Breast epithelium (tissue), 4 donors: ENCODE data around the gene WDFY2. TPM values are rescaled to one million over a fixed set of nuclear protein-coding genes. Genes with fewer than 3 reads are reported as not detected.

Source experiments
- DNase-seq, 2 donors: peaks; one replicate each; pipeline ENCODE4 v3.0.0-alpha.2; 2019; ENCODE audit warnings: low spot score in 2 of 2
- H3K27ac ChIP-seq, 2 donors: fragments of 200-600 bp; sonication (generic) in 1 of 2; one replicate each; pipeline ENCODE4 v1.5.1; 2016 to 2019; ENCODE audit warnings: mild to moderate bottlenecking in 1 of 2
- H3K27me3 ChIP-seq, 2 donors: fragments of 200-600 bp; sonication (generic) in 1 of 2; one replicate each; pipeline versions ENCODE4 v1.5.1 to v1.6.0; 2017 to 2019; ENCODE audit warnings: control low read depth in 1 of 2, mild to moderate bottlenecking in 1 of 2
- H3K36me3 ChIP-seq: fragments of 200-600 bp; one replicate; pipeline ENCODE4 v1.5.1; 2019
- H3K4me1 ChIP-seq, 2 donors: fragments of 200-600 bp; sonication (generic); one replicate each; pipeline ENCODE4 v1.5.1; 2016 to 2019; ENCODE audit warnings: control low read depth in 1 of 2
- H3K4me3 ChIP-seq, 3 donors: fragments of 200-600 bp; sonication (generic); 1 replicate in 2 of 3; 2 replicates in 1 of 3; pipeline ENCODE4 v1.5.1; 2016 to 2019; ENCODE audit warnings: mild to moderate bottlenecking in 3 of 3, moderate library complexity in 2 of 3
- H3K9me3 ChIP-seq, 2 donors: fragments of 200-600 bp; sonication (generic) in 1 of 2; one replicate each; pipeline ENCODE4 v1.5.1; 2016 to 2019; ENCODE audit warnings: control low read depth in 1 of 2
- CTCF ChIP-seq, 3 donors: fragments of 450-650 bp; IDR thresholded peaks; one replicate each; pipeline ENCODE4 v1.5.1; 2016 to 2017; ENCODE audit warnings: antibody characterized with exemption in 3 of 3, mild to moderate bottlenecking in 3 of 3, moderate library complexity in 3 of 3
- POLR2A ChIP-seq: fragments of 450-650 bp; IDR thresholded peaks from one replicate; pipeline ENCODE4 v1.6.1; 2016; ENCODE audit warnings: antibody characterized with exemption, mild to moderate bottlenecking, moderate library complexity
- POLR2AphosphoS5 ChIP-seq, 3 donors: sonication (generic); formaldehyde crosslinking; IDR thresholded peaks; one replicate each; pipeline ENCODE4 v1.6.1; 2017; ENCODE audit warnings: antibody characterized with exemption in 3 of 3
- intact Hi-C: fragments of 100-400 bp; cut with DNase I; formaldehyde crosslinking; loops from one replicate; pipeline ENCODE4 v1.15.1; 2023; ENCODE audit warnings: low total_unique reads
- total RNA-seq, 3 donors: library from RNA; depleted of rRNA; stranded (reverse); fragments of >200 nt; gene quantifications; one replicate each; pipeline ENCODE4 v1.1.0, GENCODE V29; 2016

Gene WDFY2
- total RNA-seq, 3 donors from 2014 or later: 21.0 to 27.7 (median 21.4) TPM

- H3K4me1 ChIP-seq: peaks cover 0 to 8% of the 10 kb centered on the region in 2 donors
- no peak overlapping the region for H3K27ac ChIP-seq
- intact Hi-C loops: no loop called here
These were observed 44.0 kb downstream of the WDFY2 start for GRCh38 chr13:51628059-51628852.

GRCh38 chr13:51629491-51630287 is 45.4 kb downstream of the WDFY2 start:
- Histone ChIP-seq H3K27me3 (no peaks in the 10 kb centered on the region), H3K27ac (peak overlapping the region in 1 of 2 donors; percentile 21), H3K4me3 (no peak overlapping the region), H3K36me3 (no peaks in the 10 kb centered on the region), H3K4me1 (peaks cover 0 to 8% of the 10 kb centered on the region in 2 donors), H3K9me3 (no peaks in the 10 kb centered on the region)
- DNase-seq: no peak
- TF ChIP-seq CTCF (IDR thresholded peaks at IDR 0.05): no peak
- TF ChIP-seq POLR2AphosphoS5 (IDR thresholded peaks at IDR 0.05): no peak
- no peak for TF ChIP-seq POLR2A
- intact Hi-C loops: no loop called here

More at GRCh38 chr13:51628059-51628852, 44.0 kb downstream of the WDFY2 start:
- H3K27me3 ChIP-seq: no peaks in the 10 kb centered on the region
- H3K9me3 ChIP-seq: no peaks in the 10 kb centered on the region
- TF ChIP-seq CTCF (IDR thresholded peaks at IDR 0.05) (no peak), POLR2A (no peak), POLR2AphosphoS5 (IDR thresholded peaks at IDR 0.05) (no peak)
- H3K36me3 ChIP-seq: no peaks in the 10 kb centered on the region
- no peak for DNase-seq
- H3K4me3 ChIP-seq: no peak overlapping the region

- H3K4me1 ChIP-seq: peaks cover 0 to 8% of the 10 kb centered on the region in 2 donors
These were observed 46.0 kb downstream of the WDFY2 start for GRCh38 chr13:51630288-51630615.

GRCh38 chr13:51632591-51633362 is 48.5 kb downstream of the WDFY2 start:
- H3K36me3 ChIP-seq: no peaks in the 10 kb centered on the region
- DNase-seq: peak in 1 of 2 donors; percentile 34
- H3K4me3 ChIP-seq: no peak overlapping the region
- H3K9me3 ChIP-seq: no peaks in the 10 kb centered on the region
- H3K27ac ChIP-seq: peak overlapping the region; percentile 77 to 87
- TF ChIP-seq POLR2AphosphoS5 (IDR thresholded peaks at IDR 0.05) (no peak), CTCF (IDR thresholded peaks at IDR 0.05) (no peak), POLR2A (no peak)
- H3K27me3 ChIP-seq: no peaks in the 10 kb centered on the region
- intact Hi-C loops: no loop called here
- H3K4me1 ChIP-seq: no peaks in the 10 kb centered on the region

More at GRCh38 chr13:51630288-51630615, 46.0 kb downstream of the WDFY2 start:
- no peak for DNase-seq
- intact Hi-C loops: no loop called here
- no peaks in the 10 kb centered on the region for H3K9me3 ChIP-seq
- no peak overlapping the region for H3K27ac ChIP-seq
- H3K36me3 ChIP-seq: no peaks in the 10 kb centered on the region
- H3K27me3 ChIP-seq: no peaks in the 10 kb centered on the region
- no peak overlapping the region for H3K4me3 ChIP-seq
- TF ChIP-seq POLR2A: no peak
- no peak for TF ChIP-seq CTCF (IDR thresholded peaks at IDR 0.05)
- no peak for TF ChIP-seq POLR2AphosphoS5 (IDR thresholded peaks at IDR 0.05)
